Naive thymus-derived CD8-positive, alpha-beta T cell (primary cell): ENCODE data around the gene RCN2. TPM values are rescaled to one million over a fixed set of nuclear protein-coding genes. Genes with fewer than 3 reads are reported as not detected.

Experiments used
- ATAC-seq, 2 donors: fragments of 150-1000 bp; cut with Tn5 transposase in 1 of 2; sonication (Bioruptor Pico), chemical (Tn5 transposase) in 1 of 2; 1 replicate in 1 of 2; 2 replicates in 1 of 2; pipeline ENCODE4 v1.10.0; 2021; ENCODE audit warnings: mild to moderate bottlenecking in 2 of 2, moderate library complexity in 2 of 2
- POLR2A ChIA-PET: fragments of 350-600 bp; sonication (Branson Sonifier 250); formaldehyde crosslinking; loops from one replicate; lab custom pipeline; 2021; ENCODE audit warnings: antibody characterized with exemption; lab: Charles Lee
- DNase-seq, 10 donors: peaks; one replicate each; pipeline versions ENCODE4 v3.0.0 to v3.0.0-alpha.2; 2020 to 2022
- H3K27ac Mint-ChIP-seq, 10 donors: one replicate each; pipeline ENCODE4 v1.8.0; 2020 to 2022; ENCODE audit warnings: mild to moderate bottlenecking in 10 of 10, mixed read lengths in 10 of 10, moderate library complexity in 4 of 10, inconsistent platforms in 1 of 10
- H3K27me3 Mint-ChIP-seq, 5 donors: one replicate each; pipeline ENCODE4 v1.8.0; 2021 to 2022; ENCODE audit warnings: mixed read lengths in 5 of 5
- H3K36me3 Mint-ChIP-seq, 3 donors: one replicate each; pipeline ENCODE4 v1.8.0; 2020 to 2022; ENCODE audit warnings: mixed read lengths in 3 of 3, mild to moderate bottlenecking in 2 of 3, inconsistent platforms in 1 of 3
- H3K4me1 Mint-ChIP-seq, 4 donors: one replicate each; pipeline ENCODE4 v1.8.0; 2021 to 2022; ENCODE audit warnings: mixed read lengths in 4 of 4
- H3K4me3 Mint-ChIP-seq, 10 donors: one replicate each; pipeline ENCODE4 v1.8.0; 2020 to 2022; ENCODE audit warnings: mild to moderate bottlenecking in 10 of 10, mixed read lengths in 10 of 10, moderate library complexity in 6 of 10, inconsistent platforms in 1 of 10
- H3K9me3 Mint-ChIP-seq, 9 donors: one replicate each; pipeline ENCODE4 v1.8.0; 2020 to 2022; ENCODE audit warnings: mixed read lengths in 9 of 9, mild to moderate bottlenecking in 3 of 9, inconsistent platforms in 1 of 9, moderate library complexity in 1 of 9
- polyA plus RNA-seq, 3 donors: library from polyadenylated mRNA; unstranded; fragments of 300-500 nt; fragmentation: Illumina TruSeq; gene quantifications; one replicate each; pipeline ENCODE4 v1.2.3, GENCODE V29; 2021
- total RNA-seq, 8 experiments: library from RNA in 2 of 8; stranded (reverse) in 2 of 8; gene quantifications; one replicate each; pipeline ENCODE4 v1.2.3 and lab custom pipeline; 2021 to 2026

Gene RCN2
- total and polyA plus RNA-seq, 5 experiments from 2014 or later, result 30.7 to 46.5 (median 40.3) TPM

DNA sequence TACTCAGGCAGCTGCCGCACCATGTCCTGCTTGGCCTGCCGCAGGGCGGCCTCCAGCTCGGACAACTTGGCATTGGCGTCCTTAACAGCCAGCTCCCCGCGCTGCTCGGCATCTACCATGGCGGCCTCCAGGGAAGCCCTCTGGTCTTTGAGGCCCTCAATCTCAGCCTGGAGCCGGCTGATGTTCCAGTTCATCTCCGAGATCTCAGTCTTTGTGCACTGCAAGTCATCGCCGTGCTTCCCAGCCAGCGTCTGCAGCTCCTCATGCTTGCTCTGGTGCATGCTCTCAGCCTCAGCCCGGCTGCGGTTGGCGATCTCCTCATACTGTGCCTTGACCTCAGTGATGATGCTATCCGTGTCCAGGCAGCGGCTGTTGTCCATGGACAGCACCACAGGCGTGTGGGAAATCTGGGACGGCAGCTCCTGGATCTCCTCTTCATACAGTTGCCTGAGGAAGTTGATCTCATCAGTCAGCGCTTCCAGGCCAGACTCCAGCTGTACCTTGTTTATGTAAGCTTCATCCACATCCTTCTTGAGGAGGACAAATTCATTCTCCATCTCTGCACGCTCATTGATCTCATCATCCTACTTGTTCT is 47.9 kb downstream of the RCN2 start:
- no peaks in the 10 kb centered on the region for H3K27me3 Mint-ChIP-seq
- ATAC-seq (no peak), DNase-seq (no peak)
- POLR2A ChIA-PET, result interaction anchor here (0.6 to 1.4 kb wide), 2 partner anchors 13 to 1895 kb away, joined by 3 read pairs; no protein-coding TSS in a partner anchor
- no peak overlapping the region for H3K4me3 Mint-ChIP-seq
- no peak overlapping the region for H3K27ac Mint-ChIP-seq
- peaks cover 0 to 3% (median 0%) of the 10 kb centered on the region in 3 donors for H3K36me3 Mint-ChIP-seq
- H3K9me3 Mint-ChIP-seq, result no peaks in the 10 kb centered on the region
- peaks cover 7 to 18% (median 7%) of the 10 kb centered on the region in 4 donors for H3K4me1 Mint-ChIP-seq

- POLR2A ChIA-PET, result interaction anchor here (0.6 kb wide), 1 partner anchor 1894 kb away, joined by 3 read pairs; no protein-coding TSS in a partner anchor
- H3K9me3 Mint-ChIP-seq, result no peaks in the 10 kb centered on the region
- peaks cover 0 to 3% (median 0%) of the 10 kb centered on the region in 3 donors for H3K36me3 Mint-ChIP-seq
- no peaks in the 10 kb centered on the region for H3K27me3 Mint-ChIP-seq
- peaks cover 7 to 18% (median 7%) of the 10 kb centered on the region in 4 donors for H3K4me1 Mint-ChIP-seq
- DNase-seq (no peak), ATAC-seq (no peak)
- no peak overlapping the region for H3K4me3 Mint-ChIP-seq
- H3K27ac Mint-ChIP-seq, result no peak overlapping the region
These were observed 48.5 kb downstream of the RCN2 start for GRCh38 chr15:76979996-76980520.

- H3K36me3 Mint-ChIP-seq, result peaks cover 0 to 3% (median 0%) of the 10 kb centered on the region in 3 donors
- no peaks in the 10 kb centered on the region for H3K9me3 Mint-ChIP-seq
- no peaks in the 10 kb centered on the region for H3K27me3 Mint-ChIP-seq
- H3K4me1 Mint-ChIP-seq, result peaks cover 3 to 17% (median 6%) of the 10 kb centered on the region in 4 donors
- peak overlapping the region in 1 of 10 donors; percentile 7 for H3K27ac Mint-ChIP-seq
- POLR2A ChIA-PET, result no interaction called here
- DNase-seq (no peak), ATAC-seq (no peak)
- H3K4me3 Mint-ChIP-seq, result no peak overlapping the region
These were observed 50.8 kb downstream of the RCN2 start for GRCh38 chr15:76982356-76982755.

GRCh38 chr15:76982756-76983155 is 51.2 kb downstream of the RCN2 start:
- DNase-seq, result no peak
- peaks cover 2 to 18% (median 8%) of the 10 kb centered on the region in 4 donors for H3K4me1 Mint-ChIP-seq
- H3K36me3 Mint-ChIP-seq, result peaks cover 0 to 3% (median 0%) of the 10 kb centered on the region in 3 donors
- H3K27ac Mint-ChIP-seq, result no peak overlapping the region
- H3K9me3 Mint-ChIP-seq, result no peaks in the 10 kb centered on the region
- no peak overlapping the region for H3K4me3 Mint-ChIP-seq
- POLR2A ChIA-PET, result no interaction called here
- no peak for ATAC-seq
- H3K27me3 Mint-ChIP-seq, result no peaks in the 10 kb centered on the region

GRCh38 chr15:76983590-76984375 is 52.2 kb downstream of the RCN2 start:
- no peaks in the 10 kb centered on the region for H3K27me3 Mint-ChIP-seq
- H3K4me3 Mint-ChIP-seq, result no peak overlapping the region
- no peaks in the 10 kb centered on the region for H3K36me3 Mint-ChIP-seq
- no peak overlapping the region for H3K27ac Mint-ChIP-seq
- POLR2A ChIA-PET, result no interaction called here
- ATAC-seq (no peak), DNase-seq (no peak)
- H3K9me3 Mint-ChIP-seq, result no peaks in the 10 kb centered on the region
- peaks cover 0 to 25% (median 15%) of the 10 kb centered on the region in 4 donors for H3K4me1 Mint-ChIP-seq

DNA sequence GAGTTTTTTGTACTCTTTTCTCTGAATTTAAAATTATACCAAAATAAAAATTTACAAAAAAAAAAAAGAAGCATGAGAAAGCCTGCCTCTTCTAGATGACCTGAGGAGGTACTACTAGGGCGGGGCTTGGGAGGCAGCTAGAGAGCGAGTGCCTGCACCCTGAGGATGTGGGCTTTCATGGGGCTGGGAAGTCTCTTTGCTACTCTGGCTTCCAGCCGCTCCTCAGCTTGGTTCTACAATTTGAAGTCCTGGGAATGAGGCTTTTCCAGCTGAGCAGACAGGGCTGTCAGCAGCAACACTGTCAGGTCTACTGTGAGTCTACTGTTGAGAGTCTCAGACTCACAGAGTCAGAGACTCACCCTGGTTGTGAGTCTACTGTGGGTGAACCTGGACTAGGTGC is 55.2 kb downstream of the RCN2 start:
- no peak for DNase-seq
- POLR2A ChIA-PET, result interaction anchor here (0.9 kb wide), 1 partner anchor 9 kb away, joined by 5 read pairs; no protein-coding TSS in a partner anchor
- peaks cover 0 to 42% (median 19%) of the 10 kb centered on the region in 4 donors for H3K4me1 Mint-ChIP-seq
- no peaks in the 10 kb centered on the region for H3K9me3 Mint-ChIP-seq
- no peaks in the 10 kb centered on the region for H3K27me3 Mint-ChIP-seq
- no peak for ATAC-seq
- no peak overlapping the region for H3K4me3 Mint-ChIP-seq
- peak overlapping the region in 1 of 10 donors; percentile 64 for H3K27ac Mint-ChIP-seq
- H3K36me3 Mint-ChIP-seq, result no peaks in the 10 kb centered on the region

DNA sequence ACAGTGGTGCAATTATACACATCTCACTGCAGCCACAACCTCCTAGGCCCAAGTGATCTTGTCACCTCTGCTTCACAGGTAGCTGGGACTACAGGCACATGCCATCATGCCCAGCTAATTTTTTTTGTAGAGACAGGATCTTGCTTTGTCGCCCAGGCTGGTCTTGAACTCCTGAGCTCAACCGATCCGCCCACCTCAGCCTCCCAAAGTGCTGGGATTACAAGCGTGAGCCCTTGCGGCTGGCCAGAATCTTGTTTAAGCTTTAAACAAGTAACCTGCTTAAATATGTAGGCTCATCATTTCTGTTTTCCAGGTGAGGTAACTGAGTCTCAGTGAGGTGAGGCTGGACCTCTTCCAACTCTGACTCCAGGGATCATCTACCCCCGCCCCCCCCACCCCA is 55.7 kb downstream of the RCN2 start:
- Mint-ChIP-seq H3K27ac (peak overlapping the region in 1 of 10 donors; percentile 41), H3K27me3 (no peaks in the 10 kb centered on the region), H3K4me3 (no peak overlapping the region), H3K9me3 (no peaks in the 10 kb centered on the region), H3K4me1 (peaks cover 0 to 41% (median 18%) of the 10 kb centered on the region in 4 donors), H3K36me3 (no peaks in the 10 kb centered on the region)
- POLR2A ChIA-PET, result interaction anchor here (0.9 kb wide), 1 partner anchor 10 kb away, joined by 5 read pairs; no protein-coding TSS in a partner anchor
- ATAC-seq (no peak), DNase-seq (no peak)

DNA sequence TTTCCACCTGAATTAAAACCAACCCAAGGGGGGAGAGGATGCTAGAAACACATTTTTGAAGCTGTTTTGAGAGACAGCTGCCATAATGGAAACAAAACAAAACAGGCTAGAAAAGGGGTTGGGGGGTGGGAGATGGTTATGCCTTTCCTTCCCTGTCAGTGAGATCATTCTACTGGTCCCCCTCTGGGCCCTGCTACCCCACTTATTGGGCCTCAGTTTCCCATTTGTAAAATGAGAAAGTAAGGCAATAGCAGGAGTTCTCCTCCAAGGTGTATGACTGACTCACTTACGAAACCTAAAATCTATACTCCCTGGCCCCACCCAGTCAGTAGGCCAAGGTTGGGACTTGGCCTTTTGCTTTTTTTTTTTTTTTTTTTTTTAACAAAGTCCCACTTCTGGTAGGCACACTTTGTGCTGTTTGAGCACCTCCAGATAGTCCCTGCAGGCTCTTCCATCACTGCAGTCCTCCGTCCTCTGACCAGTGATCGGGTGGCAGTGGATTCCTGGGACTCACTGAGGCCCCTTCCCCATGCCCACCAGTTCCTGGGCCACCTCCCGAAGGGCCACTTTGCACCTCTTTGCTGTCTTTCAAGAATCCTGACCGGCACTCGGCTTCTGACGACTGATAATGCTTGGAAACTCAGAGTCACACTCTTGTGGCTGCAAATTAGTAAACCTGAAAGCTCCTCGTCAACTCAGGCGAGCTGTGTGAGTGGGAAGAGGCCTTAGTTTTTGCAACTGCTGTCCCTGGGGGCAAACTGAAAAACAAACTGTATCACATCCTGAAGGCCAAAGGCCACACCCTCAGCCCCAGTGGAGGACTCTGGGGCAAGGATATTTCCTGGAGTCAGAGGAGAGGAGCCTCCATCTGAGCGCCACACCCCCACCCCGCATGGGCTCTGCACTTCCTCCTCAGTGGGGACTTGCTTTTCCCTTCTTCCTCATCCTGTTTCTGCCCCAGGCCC is 56.6 kb downstream of the RCN2 start:
- Mint-ChIP-seq H3K36me3 (no peaks in the 10 kb centered on the region), H3K4me3 (peak overlapping the region in 1 of 10 donors; percentile 57), H3K4me1 (peaks cover 4 to 45% (median 22%) of the 10 kb centered on the region in 4 donors), H3K27me3 (no peaks in the 10 kb centered on the region), H3K27ac (peak overlapping the region in 7 of 10 donors; percentile 6 to 90 (median 56)), H3K9me3 (no peaks in the 10 kb centered on the region)
- POLR2A ChIA-PET, result no interaction called here
- ATAC-seq, result no peak
- DNase-seq, result no peak

- DNase-seq, result no peak
- no peaks in the 10 kb centered on the region for H3K36me3 Mint-ChIP-seq
These were observed 57.6 kb downstream of the RCN2 start for GRCh38 chr15:76988867-76989780.

DNA sequence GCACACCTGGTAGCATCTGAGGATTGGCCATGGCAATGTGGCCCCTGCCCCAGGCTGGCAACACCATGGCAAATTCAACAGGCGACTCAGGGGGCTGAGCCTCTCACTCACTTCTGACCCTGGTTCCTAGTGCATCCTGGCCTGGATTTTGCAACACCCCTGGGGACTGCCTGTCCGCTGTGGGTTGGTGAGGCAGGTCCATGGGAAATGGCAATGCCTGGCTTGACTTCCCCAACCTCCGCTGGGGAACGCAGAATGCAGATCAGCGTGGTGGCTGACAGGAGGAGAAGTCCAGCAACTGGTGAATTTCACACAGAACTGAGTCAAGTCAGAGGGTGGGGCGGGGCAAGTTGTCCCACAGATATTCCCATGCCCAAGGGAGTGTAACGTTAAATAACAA is 59.5 kb downstream of the RCN2 start:
- DNase-seq (no peak), ATAC-seq (no peak)
- Mint-ChIP-seq H3K9me3 (no peaks in the 10 kb centered on the region), H3K36me3 (no peaks in the 10 kb centered on the region), H3K4me3 (no peak overlapping the region), H3K27ac (peak overlapping the region in 1 of 10 donors; percentile 27), H3K4me1 (peaks cover 18 to 72% (median 44%) of the 10 kb centered on the region in 4 donors), H3K27me3 (no peaks in the 10 kb centered on the region)
- POLR2A ChIA-PET, result no interaction called here

More at GRCh38 chr15:76988867-76989780, 57.6 kb downstream of the RCN2 start:
- Mint-ChIP-seq H3K27ac (peak overlapping the region in 4 of 10 donors; percentile 6 to 90 (median 72)), H3K4me3 (peak overlapping the region in 1 of 10 donors; percentile 57), H3K4me1 (peaks cover 8 to 55% (median 32%) of the 10 kb centered on the region in 4 donors), H3K9me3 (no peaks in the 10 kb centered on the region), H3K27me3 (no peaks in the 10 kb centered on the region)
- ATAC-seq, result no peak
- POLR2A ChIA-PET, result no interaction called here
